Measurements from ENCODE around the gene SURF1.

DNA sequence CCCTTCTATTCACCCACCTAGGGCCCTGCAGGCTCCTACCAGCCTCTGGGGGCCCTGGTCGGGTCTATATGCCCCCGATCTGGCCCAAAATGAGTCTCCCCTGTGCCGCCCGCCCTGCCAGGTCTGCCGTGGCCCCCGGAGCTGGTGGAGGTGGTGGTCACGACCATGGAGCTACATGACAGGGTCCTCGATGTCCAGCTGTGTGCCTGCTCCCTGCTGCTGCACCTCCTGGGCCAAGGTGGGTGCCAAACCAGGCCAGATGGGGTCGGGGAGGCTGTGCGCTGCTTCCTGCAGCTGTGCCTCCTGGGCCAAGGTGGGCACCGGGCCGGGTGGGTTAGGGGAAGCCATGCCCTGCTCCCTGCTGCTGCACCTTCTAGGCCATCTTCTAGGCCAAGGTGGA is 44.0 kb upstream of the SURF1 start:
- TF ChIP-seq POLR2AphosphoS5 (IDR thresholded peaks at IDR 0.05), result no peak
- TF ChIP-seq, protein P1, sequence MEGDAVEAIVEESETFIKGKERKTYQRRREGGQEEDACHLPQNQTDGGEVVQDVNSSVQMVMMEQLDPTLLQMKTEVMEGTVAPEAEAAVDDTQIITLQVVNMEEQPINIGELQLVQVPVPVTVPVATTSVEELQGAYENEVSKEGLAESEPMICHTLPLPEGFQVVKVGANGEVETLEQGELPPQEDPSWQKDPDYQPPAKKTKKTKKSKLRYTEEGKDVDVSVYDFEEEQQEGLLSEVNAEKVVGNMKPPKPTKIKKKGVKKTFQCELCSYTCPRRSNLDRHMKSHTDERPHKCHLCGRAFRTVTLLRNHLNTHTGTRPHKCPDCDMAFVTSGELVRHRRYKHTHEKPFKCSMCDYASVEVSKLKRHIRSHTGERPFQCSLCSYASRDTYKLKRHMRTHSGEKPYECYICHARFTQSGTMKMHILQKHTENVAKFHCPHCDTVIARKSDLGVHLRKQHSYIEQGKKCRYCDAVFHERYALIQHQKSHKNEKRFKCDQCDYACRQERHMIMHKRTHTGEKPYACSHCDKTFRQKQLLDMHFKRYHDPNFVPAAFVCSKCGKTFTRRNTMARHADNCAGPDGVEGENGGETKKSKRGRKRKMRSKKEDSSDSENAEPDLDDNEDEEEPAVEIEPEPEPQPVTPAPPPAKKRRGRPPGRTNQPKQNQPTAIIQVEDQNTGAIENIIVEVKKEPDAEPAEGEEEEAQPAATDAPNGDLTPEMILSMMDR (IDR thresholded peaks at IDR 0.05), result no peak

Data from gastroesophageal sphincter (tissue), 3 donors.